SU-DHL-6 (cell line): ENCODE results near the gene DKKL1.

Experiments used
- EZH2phosphoT487 ChIP-seq: fragments of 200-600 bp; sonication (generic), shearing (Covaris generic); conservative IDR thresholded peaks from 2 replicates; pipeline ENCODE4 v1.6.1; 2018; ENCODE audit warnings: mild to moderate bottlenecking, antibody characterized with exemption, low read length, moderate library complexity, mixed read lengths
- TF ChIP-seq, protein P1 (sequence below): fragments of 200-600 bp; sonication (generic); IDR thresholded peaks from one replicate; pipeline ENCODE4 v1.5.1; 2017; ENCODE audit warnings: antibody characterized with exemption, mild to moderate bottlenecking, low read length, moderate library complexity; ENCODE audit not compliant: insufficient read depth, poor library complexity, severe bottlenecking

DNA sequence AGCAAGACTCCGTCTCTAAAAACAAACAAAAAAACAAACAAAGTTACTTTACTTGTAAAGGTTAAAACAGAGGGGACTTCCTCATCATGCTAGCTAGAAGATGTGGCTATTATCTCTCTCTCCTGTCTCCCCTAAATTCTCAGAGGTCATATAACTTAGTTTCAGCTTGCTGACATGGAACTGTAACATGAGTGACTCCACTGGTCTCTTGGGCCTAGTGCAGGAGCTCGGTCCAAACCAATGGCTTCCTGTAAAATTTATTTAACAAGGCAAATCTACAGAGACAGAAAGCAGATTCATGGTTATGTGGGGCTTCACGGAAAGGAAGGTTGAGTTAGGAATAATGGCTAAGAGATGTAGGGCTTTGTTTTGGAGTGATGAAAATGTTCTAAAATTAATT lies 14.8 kb downstream of the DKKL1 start:
- TF ChIP-seq, protein P1, sequence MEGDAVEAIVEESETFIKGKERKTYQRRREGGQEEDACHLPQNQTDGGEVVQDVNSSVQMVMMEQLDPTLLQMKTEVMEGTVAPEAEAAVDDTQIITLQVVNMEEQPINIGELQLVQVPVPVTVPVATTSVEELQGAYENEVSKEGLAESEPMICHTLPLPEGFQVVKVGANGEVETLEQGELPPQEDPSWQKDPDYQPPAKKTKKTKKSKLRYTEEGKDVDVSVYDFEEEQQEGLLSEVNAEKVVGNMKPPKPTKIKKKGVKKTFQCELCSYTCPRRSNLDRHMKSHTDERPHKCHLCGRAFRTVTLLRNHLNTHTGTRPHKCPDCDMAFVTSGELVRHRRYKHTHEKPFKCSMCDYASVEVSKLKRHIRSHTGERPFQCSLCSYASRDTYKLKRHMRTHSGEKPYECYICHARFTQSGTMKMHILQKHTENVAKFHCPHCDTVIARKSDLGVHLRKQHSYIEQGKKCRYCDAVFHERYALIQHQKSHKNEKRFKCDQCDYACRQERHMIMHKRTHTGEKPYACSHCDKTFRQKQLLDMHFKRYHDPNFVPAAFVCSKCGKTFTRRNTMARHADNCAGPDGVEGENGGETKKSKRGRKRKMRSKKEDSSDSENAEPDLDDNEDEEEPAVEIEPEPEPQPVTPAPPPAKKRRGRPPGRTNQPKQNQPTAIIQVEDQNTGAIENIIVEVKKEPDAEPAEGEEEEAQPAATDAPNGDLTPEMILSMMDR = no peak
- no peak for TF ChIP-seq EZH2phosphoT487
